Stomach (tissue), 9 donors: ENCODE measurements around the gene NECTIN4. TPM values are rescaled to one million over a fixed set of nuclear protein-coding genes. Genes with fewer than 3 reads are reported as not detected.
A peak's percentile ranks its signal among the peaks of the same experiment; 100 is the strongest.

Experiments used
- DNase-seq, 2 donors: peaks; one replicate each; pipeline versions ENCODE4 v3.0.0 to v3.0.0-alpha.2; 2013 to 2019
- H3K27ac ChIP-seq, 5 donors: fragments of 200-600 bp in 4 of 5; sonication (generic) in 4 of 5; one replicate each; pipeline ENCODE4 v1.5.1; 2013 to 2019; ENCODE audit warnings: mild to moderate bottlenecking in 1 of 5, moderate library complexity in 1 of 5
- H3K27me3 ChIP-seq, 3 donors: fragments of 200-600 bp; sonication (generic); one replicate each; pipeline ENCODE4 v1.5.1; 2017 to 2019; ENCODE audit warnings: mixed run types in 1 of 3
- H3K36me3 ChIP-seq, 4 donors: fragments of 200-600 bp; sonication (generic); 1 replicate in 3 of 4; 2 replicates in 1 of 4; pipeline ENCODE4 v1.5.1; 2016 to 2019
- H3K4me1 ChIP-seq, 4 donors: fragments of 200-600 bp; sonication (generic); one replicate each; pipeline ENCODE4 v1.5.1; 2016 to 2019
- H3K4me3 ChIP-seq, 4 donors: fragments of 200-600 bp; sonication (generic) in 3 of 4; one replicate each; pipeline ENCODE4 v1.5.1; 2016 to 2019; ENCODE audit warnings: mild to moderate bottlenecking in 1 of 4
- H3K9me3 ChIP-seq, 4 donors: fragments of 200-600 bp; sonication (generic); one replicate each; pipeline ENCODE4 v1.5.1; 2016 to 2019
- CTCF ChIP-seq, 7 experiments: fragments of 450-650 bp in 4 of 7; fragments of 200-600 bp in 3 of 7; sonication (generic) in 3 of 7; IDR thresholded peaks; one replicate each; pipeline ENCODE4 v1.5.1; 2016 to 2019; ENCODE audit warnings: antibody characterized with exemption in 7 of 7, control low read depth in 2 of 7, mild to moderate bottlenecking in 1 of 7
- EP300 ChIP-seq: sonication (generic); formaldehyde crosslinking; IDR thresholded peaks from one replicate; pipeline ENCODE4 v1.6.1; 2017; ENCODE audit warnings: antibody characterized with exemption
- POLR2A ChIP-seq, 4 donors: fragments of 450-650 bp; IDR thresholded peaks; one replicate each; pipeline ENCODE4 v1.6.1; 2016; ENCODE audit warnings: antibody characterized with exemption in 4 of 4, control low read depth in 2 of 4, mild to moderate bottlenecking in 1 of 4, moderate library complexity in 1 of 4
- POLR2AphosphoS5 ChIP-seq, 3 donors: sonication (generic); formaldehyde crosslinking; IDR thresholded peaks; one replicate each; pipeline ENCODE4 v1.6.1; 2016; ENCODE audit warnings: antibody characterized with exemption in 3 of 3
- WGBS, 5 donors: extraction: QIAGEN DNeasy Blood & Tissue Kit in 3 of 5; methylation state at CpG; one replicate each; pipeline versions ENCODE4 v1.1.5 to v1.1.7; 2013 to 2018; 5-methylcytosine and 5-hydroxymethylcytosine counted together
- intact Hi-C: fragments of 100-400 bp; cut with DNase I; formaldehyde crosslinking; loops from one replicate; pipeline ENCODE4 v1.15.1; 2023; ENCODE audit warnings: low total_unique reads
- polyA plus RNA-seq, 3 donors: library from polyadenylated mRNA; stranded (reverse); fragments of 200-250 nt; gene quantifications; one replicate each; pipeline ENCODE4 v1.2.3, GENCODE V29; 2013
- total RNA-seq, 5 donors: library from RNA; depleted of rRNA; stranded (reverse); fragments of >200 nt; gene quantifications; one replicate each; pipeline versions ENCODE4 v1.1.0 to v1.2.3, GENCODE V29; 2014 to 2016
- donor health status: healthy with polysubstance abuse.
- donor health status: Bipolar disorder and iron deficiency.
- donor health status: healthy.

Gene NECTIN4
- total and polyA plus RNA-seq, 8 donors, result 1.7 to 20.3 (median 5.5) TPM

- DNase-seq, result peak; percentile 96 to 99
- intact Hi-C loops, result no loop called here
- H3K9me3 ChIP-seq, result peaks cover 0 to 8% (median 0%) of the 10 kb centered on the region in 4 donors
These were observed 43.4 kb downstream of the NECTIN4 start, which contains the start of gene USF1 for GRCh38 chr1:161045736-161046604. Gene USF1, minus strand, starts transcription at chr1:161045977. Its CDS starts 2,702 bp downstream, at chr1:161043275.

GRCh38 chr1:161044908-161045735 is 44.2 kb downstream of the NECTIN4 start:
- Histone ChIP-seq H3K36me3 (peaks cover 28 to 52% (median 38%) of the 10 kb centered on the region in 4 donors), H3K4me3 (peak overlapping the region; percentile 86 to 96 (median 88)), H3K27me3 (no peaks in the 10 kb centered on the region), H3K4me1 (peaks cover 15 to 39% (median 26%) of the 10 kb centered on the region in 4 donors), H3K27ac (peak overlapping the region; percentile 91 to 99 (median 94)), H3K9me3 (peaks cover 0 to 8% (median 0%) of the 10 kb centered on the region in 4 donors)
- intact Hi-C loops, result no loop called here
- WGBS, 5 donors, result 0 to 2% (median 1%) methylated on average over 31 to 48 of the region's 48 CpGs
- peak; percentile 64 to 84 for DNase-seq
- TF ChIP-seq CTCF (IDR thresholded peaks at IDR 0.05), result no peak
- TF ChIP-seq POLR2A (IDR thresholded peaks at IDR 0.05), result peak in 1 of 4 donors; percentile 13

More at GRCh38 chr1:161045736-161046604, 43.4 kb downstream of the NECTIN4 start, which contains the start of gene USF1:
- Histone ChIP-seq H3K4me3 (peak within 1 kb of the TSS; percentile 86 to 96 (median 88)), H3K36me3 (peaks cover 20 to 48% (median 33%) of the 10 kb centered on the region in 4 donors), H3K4me1 (peaks cover 15 to 39% (median 26%) of the 10 kb centered on the region in 4 donors), H3K27ac (peak within 1 kb of the TSS; percentile 91 to 99 (median 94)), H3K27me3 (no peaks in the 10 kb centered on the region)
- WGBS, 5 donors, result 0 to 1% (median 0%) methylated on average over 29 of the region's 29 CpGs
- TF ChIP-seq EP300, result no peak
- TF ChIP-seq POLR2A (IDR thresholded peaks at IDR 0.05), result peak in 1 of 4 donors; percentile 62
- TF ChIP-seq CTCF (IDR thresholded peaks at IDR 0.05), result no peak
- TF ChIP-seq POLR2AphosphoS5 (IDR thresholded peaks at IDR 0.05), result peak; percentile 70 to 94 (median 80)

GRCh38 chr1:161044535-161044907 is 44.8 kb downstream of the NECTIN4 start:
- Histone ChIP-seq H3K4me1 (peaks cover 15 to 41% (median 27%) of the 10 kb centered on the region in 4 donors), H3K4me3 (peak overlapping the region; percentile 86 to 96 (median 88)), H3K27me3 (no peaks in the 10 kb centered on the region), H3K36me3 (peaks cover 34 to 54% (median 42%) of the 10 kb centered on the region in 4 donors), H3K27ac (peak overlapping the region; percentile 35 to 99 (median 94)), H3K9me3 (peaks cover 0 to 7% (median 0%) of the 10 kb centered on the region in 4 donors)
- intact Hi-C loops, result no loop called here
- DNase-seq, result no peak
- no peak for TF ChIP-seq POLR2AphosphoS5 (IDR thresholded peaks at IDR 0.05)
- no peak for TF ChIP-seq CTCF (IDR thresholded peaks at IDR 0.05)
- TF ChIP-seq EP300, result no peak
- no peak for TF ChIP-seq POLR2A (IDR thresholded peaks at IDR 0.05)

- Histone ChIP-seq H3K9me3 (no peaks in the 10 kb centered on the region), H3K4me3 (no peak overlapping the region), H3K4me1 (peaks cover 14 to 50% (median 34%) of the 10 kb centered on the region in 4 donors), H3K27me3 (no peaks in the 10 kb centered on the region), H3K27ac (peak overlapping the region in 4 of 5 donors; percentile 30 to 81 (median 70)), H3K36me3 (peaks cover 37 to 44% (median 43%) of the 10 kb centered on the region in 4 donors)
- intact Hi-C loops, result no loop called here
- TF ChIP-seq EP300, result no peak
- no peak for TF ChIP-seq POLR2AphosphoS5 (IDR thresholded peaks at IDR 0.05)
- no peak for TF ChIP-seq CTCF (IDR thresholded peaks at IDR 0.05)
- no peak for TF ChIP-seq POLR2A (IDR thresholded peaks at IDR 0.05)
- 69 to 91% (median 82%) methylated on average over 5 of the region's 5 CpGs for WGBS, 5 donors
- DNase-seq, result no peak
These were observed 49.8 kb downstream of the NECTIN4 start for GRCh38 chr1:161039546-161039945.
